DMS153 (cell line): ENCODE data around the gene HS6ST1.

Source experiments
- DNase-seq: peaks from one replicate; lab custom pipeline; 2025; lab: John Stamatoyannopoulos, UW

HS6ST1 gene

DNA sequence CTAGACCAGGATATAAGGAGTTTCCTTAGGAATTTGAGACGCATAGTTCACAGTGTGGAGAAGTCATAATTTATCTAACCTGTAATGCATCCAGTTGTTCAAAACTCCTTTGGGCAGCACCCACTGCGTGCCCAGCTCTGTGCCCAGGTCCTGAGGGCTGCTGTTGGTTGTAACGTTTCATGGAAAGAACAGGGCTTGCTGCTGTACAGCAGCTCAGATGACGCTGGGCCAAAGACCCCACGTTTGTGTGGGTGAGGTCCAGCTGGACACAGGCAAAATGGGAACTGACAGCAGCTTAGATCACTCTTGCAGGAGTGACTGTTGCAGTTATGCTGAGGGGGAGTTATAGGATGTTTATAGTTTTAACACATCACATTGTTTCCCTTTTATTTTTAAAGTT, 30.0 kb upstream of the HS6ST1 start:
- DNase-seq = no peak

DNA sequence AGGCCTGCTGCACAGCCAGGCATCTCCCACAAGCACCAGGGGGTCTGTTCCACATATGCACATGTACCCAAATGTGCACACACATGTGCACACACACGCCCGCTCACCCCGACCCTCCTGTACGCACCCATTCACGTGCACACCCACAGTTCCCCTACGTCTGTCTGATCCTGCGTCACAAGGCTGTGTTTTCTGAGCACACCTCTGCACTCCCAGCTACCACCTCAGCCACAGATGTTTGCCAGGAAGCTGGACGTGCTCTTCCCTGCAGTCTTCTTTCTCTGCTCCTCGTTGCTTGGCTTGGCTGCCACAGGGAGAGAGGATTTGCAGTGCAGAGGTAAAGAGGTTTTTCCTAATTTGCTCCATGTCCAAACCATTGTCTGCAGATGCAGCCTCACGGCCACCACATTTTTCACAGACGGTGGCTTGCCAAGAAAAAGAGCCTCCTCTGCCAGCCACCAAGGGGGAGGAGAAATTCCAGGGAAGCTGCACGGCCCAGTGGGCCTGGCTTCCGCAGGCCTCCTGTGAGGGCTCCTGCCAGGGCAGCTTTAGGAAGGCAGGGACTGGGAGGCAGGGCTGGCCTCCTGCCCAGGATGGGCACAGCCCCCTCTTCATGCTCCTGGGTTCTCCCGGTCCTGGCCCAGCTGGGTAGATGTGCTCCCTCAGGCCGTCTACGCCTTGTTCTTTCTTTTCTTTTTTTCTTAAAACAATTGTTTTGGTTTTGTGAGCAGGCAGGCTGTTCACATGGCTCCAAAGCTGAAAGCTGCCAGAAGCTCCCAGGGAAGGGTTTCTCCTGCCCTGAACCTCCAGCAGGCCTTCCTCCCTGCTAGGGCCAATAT, 29.3 kb upstream of the HS6ST1 start:
- DNase-seq = no peak

DNA sequence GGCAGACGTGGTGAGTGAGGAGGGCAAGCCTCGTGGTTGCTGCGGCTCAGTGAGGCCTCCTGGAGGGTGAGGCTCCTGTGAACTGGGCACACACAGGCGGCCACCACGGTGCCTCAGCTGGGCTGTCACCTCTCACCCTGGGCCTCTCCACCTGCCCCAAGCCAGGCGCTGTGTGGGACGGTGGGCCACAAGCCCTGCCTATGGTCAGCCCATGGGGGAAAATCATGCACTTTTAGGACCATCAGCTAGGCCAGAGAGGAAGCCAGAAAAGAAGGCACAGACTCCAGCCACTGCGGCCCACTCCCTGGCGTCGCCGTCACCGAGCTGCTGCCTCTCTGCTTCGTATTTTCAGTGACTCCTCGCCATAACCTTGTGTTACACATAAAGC, 28.5 kb upstream of the HS6ST1 start:
- no peak for DNase-seq

DNA sequence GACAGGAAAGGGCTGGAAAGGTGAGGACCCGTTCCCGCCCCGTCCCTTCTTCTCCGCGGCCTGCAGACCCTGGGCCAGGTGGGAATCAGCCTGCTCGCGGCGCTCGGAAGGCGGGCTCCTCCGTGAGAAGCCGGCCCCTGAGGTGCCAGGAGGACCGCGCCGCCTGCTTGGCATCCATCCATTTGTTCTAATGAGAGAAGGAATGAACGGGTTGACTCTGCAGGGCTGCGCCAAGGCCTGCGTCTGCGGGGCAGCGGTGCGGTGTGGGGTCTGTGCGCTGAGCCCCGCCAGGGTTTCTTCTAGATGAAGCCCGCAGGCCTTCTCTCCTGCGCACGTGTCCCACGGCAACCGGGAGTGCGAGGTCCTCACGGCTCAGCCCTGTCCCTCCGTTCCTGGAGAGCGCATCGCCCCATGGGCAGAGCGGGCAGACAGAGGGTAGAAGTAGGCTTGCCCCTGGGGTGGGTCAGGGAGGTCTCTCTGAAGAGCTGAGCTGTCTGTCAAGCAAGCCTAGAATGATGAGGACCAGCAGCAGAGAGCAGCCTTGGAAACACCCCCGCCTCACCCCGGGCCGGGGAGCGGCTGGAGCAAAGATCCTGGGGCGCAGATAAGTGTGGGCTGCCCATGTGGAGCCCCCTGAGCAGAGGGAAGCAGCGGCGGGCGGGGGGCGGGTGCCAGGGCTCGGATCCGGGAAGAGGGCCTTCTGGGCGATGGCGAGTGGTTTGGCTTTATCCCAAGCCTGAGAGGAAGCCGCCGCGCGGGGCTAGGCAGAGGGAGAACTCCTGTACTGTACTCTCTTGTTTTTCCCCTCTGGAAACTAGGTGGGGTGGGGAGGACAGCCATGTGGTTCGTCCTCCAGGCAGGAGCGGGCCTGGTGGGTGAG, 27.9 kb upstream of the HS6ST1 start:
- no peak for DNase-seq

DNA sequence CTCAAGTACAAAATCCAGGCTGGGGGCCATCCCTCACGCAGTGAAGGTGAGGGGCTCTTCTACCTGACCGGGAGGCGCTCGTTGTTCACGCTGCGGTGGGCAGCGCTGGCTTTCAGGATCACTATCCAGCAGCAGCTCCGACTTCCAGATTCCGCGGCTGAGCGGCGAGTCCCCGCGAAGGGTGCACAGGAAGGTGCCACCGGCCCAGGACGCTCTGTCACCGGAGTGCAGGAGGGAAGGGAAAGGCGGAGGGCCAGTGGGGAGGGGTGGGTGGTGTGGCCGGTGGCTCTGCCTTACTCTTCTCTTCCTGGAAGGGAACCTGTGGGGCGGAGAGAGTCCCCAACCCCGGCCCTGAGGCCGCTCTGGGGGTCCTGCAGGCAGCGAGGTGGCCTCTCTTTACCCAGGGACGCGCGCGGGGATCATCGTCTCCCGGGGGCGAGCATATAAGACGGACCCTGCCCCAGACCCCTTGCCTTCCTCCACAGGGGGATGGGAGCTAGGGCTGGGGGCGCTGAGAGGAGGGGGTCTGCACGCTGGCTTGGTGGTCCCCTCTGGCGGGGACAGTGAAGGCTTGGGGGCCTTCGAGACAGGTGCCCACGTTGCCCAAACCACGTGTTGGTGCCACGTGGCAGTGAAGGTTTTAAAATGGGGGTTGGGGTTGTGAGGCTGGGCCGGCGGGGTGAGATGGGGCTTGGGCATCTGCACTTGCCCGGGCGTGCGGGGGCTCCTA, 26.9 kb upstream of the HS6ST1 start:
- no peak for DNase-seq

DNA sequence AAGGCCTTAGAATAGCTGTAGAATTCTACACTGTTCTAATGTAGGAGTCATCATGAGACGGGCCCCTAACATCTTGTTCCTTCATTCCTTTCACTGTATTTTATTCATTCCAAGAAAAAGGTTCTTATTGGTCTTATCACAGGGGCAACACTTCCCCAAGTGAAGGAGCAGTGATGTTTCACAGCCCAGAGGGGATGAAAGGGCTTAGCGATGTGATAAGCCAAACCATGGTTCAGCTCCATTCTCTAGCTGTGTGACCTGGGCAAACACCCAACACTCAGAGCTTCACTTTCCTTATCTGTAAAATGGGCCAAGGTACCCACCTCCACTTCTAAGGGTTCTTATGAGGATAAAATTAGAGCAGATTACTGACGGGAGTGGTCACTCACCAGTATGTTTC, 25.4 kb upstream of the HS6ST1 start:
- DNase-seq = no peak

DNA sequence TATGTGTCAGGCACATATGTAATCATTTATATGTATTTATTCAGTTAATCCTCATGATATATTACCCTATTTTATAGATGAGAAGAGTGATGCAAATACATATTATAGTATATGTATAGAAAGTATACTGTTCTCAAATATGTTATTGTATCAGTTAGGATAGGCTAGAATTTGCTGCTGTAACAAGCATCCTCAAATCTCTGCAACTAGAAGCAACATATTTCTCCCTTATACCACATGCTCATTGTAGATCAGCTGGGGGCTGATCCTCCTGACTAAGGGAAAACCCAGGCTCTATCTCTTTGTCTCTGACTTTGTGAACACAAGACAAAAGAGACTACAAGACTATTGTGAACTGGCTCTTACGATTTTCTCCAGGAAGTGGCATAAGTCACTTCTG, 24.8 kb upstream of the HS6ST1 start:
- no peak for DNase-seq

DNA sequence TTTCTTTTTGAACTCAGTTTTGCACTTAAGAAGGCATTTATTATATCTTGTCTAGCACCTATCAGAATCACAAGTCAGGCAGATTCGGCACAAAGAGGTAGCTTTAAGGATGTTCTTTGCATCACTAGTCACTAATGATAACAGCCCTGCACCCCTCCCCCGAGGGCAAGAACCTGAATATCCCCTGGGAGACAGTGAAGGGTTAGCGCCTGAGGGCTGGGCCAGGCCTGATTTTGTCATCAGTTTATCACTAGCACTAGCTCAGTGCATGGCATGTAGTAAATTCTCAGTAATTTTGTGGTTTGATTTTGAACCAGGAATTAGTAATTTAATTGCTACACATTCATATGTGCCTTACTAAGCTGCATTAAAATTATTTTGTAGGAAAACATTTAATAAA, 23.9 kb upstream of the HS6ST1 start:
- no peak for DNase-seq

DNA sequence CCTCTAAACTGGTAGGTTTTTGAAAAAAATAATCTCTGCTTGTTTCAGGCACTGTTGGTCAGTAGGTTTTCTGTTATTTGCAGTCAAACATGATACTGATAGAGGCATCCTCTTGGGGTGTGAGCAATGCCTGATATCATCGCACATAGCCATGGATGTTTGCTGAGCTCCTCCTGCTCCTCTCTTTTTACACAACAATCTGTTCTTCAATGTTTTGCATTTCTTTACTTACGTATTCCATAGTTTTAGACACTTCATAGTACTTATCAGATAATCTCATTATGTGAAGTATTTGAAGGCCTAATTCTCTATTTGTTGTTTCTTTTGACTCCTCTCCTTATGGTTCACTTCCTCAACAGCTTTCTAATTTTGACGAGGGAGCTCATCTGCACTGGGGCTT, 23.0 kb upstream of the HS6ST1 start:
- no peak for DNase-seq

DNA sequence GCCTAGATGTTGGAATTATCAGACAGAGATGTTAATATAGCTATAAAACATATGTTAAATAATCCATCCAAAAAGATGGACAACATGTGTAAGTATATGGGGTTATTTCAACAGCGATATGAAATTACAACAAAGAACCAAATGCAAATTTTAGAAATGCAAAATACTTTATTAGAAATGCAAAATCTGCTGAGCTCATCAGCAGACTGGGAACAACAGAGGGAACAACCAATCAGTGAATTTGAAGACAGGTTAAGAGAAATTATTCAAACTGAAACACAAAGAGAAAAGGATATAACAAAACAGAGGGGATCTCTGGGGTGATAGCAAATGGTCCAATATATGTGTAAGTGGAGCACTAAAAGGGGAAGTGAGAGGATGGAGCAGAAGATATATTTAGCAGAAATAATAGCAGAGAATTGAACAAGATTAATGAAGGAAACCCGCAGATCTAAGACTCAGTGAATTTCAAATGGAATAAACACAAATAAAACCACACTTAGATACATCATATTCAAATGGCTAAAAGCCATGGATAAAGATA, 13.5 kb upstream of the HS6ST1 start:
- DNase-seq = no peak

DNA sequence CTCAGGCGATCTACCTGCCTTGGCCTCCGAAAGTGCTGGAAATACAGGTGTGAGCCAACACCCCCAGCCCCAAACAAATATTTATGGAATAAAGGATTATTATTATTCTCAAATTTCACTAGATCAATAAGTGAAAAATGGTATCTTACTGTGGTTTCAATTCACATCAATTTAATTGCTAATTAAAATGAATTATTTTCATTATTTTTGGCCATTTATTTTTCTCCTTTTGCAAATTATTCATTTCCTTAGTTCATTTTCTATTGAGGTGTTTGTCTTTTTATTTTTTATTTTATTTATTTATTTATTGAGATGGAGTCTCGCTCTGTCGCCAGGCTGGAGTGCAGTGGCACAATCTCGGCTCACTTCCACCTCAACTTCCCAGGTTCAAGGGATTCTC, 11.9 kb upstream of the HS6ST1 start:
- no peak for DNase-seq

DNA sequence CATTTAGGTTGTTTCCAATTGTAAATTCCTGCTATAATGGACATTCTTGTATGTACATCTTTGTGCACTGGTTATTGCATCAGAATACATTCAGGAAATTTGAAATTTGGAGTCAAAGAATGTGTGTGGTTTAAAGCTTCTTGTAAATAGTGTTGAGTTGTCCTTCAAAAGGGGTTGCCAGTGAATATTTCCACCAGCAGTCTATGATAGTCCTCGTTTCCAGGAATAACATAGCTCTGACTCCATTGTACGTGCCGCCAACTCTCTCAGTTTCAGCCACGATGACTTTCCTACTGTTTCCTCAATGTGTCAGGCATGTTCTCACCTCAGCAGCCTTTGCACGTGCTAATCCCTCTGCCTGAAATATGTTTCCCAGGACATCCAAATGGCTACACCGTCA, 10.9 kb upstream of the HS6ST1 start:
- no peak for DNase-seq

DNA sequence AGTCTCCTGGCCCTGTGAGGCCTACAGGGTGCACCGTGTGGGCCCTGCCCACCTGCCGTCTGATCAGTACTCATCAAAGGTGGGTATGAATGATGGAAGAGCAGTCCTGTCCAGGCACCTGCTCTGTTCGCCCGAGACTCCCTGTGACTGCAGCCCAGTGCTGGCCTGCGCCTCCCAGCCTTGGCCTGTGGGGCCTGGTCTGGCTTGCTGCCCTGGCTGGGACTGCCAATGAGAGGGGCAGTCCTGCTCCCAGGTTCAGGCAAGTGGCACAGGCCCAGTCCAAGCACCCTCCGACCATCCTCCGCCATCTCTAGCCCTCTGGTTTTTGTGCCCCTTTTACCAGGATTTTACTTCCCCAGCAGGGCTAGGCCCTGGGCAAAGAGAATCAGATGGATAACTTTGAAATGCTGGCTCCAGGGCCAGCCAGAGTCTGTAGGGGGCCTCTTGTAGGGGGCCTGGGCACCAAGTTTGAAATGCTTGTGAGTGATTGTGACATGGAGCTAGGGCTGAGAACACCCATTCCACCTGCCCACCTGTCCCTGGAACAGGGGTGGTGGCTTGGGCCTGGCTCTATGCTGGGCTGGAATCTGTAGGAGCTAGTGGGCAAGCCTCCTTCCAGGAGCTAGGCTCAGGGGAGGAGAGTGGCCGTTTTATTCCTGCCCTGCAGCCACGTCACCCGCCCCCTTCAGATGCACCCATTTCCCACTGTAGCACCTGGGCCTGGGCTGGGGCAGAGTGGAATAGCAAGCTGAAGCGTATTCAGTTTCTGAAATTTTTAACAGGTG, 8.7 kb upstream of the HS6ST1 start:
- DNase-seq = no peak

DNA sequence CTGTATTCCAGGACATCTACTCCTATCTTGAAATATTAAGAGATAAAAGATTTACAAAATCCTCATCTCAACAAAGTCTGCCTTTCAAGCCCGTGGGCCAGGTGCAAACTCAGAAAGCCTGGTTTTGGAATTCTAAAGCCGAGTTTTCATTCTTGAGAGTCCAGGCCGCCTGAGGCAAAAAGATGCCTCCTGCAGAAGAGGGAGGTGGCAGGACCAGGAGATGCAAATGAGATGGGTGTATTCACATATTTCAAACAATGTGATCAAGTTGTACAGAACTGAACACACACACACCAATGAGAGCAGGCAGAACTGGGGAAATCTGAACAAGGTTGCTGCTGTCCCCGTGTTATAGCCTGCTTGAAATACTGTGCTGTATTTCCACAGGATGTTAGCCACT, 7.7 kb upstream of the HS6ST1 start:
- no peak for DNase-seq

DNA sequence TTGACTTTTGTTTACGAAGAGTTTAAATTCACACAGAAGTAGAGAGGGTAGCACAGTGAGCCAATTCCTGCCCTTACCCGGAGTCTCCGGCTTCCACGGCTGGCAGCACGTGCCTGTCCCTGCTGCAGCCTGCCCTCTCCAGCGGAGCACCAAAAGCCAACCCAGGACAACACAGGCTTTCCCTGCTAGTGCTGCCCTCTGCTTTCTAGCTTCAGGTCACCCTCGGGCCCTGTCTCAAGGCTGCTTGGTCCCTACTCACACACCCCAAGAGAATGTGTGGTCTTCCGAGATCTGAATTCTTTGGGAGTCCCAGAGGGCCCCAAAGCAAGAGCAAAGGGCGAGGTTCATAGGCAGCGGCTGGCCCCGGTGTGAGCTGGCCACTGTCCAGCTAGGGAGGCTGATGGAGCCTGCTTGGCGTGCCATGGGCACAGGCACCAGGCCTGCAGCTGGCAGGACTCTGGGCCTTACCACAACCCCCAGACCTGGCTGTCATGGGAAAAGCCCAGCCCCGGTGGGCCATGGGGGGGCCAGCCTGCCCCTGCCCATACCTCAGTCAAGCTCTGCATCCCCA, 7.0 kb upstream of the HS6ST1 start:
- no peak for DNase-seq

DNA sequence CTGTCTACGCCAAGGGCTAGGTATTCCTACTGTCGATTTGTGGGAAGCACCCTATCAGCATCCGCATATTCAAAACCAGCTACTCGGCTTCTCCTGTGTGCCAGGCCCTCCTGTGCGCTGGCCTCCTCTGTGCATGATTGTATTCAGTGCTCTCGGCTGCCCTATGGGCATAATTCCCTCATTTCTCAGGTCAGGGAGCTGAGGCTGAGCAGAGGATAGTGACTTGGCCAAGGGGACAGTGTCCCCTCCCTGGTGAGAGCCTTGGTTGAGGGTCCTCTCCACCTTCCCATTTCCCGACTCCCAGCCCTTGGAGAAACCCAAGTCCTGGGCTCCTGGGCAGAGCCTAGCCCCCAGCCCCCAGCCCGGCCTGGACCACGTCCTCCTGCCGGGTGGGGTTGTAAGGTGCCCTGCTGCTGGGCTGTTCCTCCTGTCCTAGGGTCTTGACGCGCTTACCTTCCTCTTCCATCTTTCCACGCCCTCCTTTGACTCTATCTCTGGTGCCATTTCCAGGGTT, 6.3 kb upstream of the HS6ST1 start:
- DNase-seq = no peak

DNA sequence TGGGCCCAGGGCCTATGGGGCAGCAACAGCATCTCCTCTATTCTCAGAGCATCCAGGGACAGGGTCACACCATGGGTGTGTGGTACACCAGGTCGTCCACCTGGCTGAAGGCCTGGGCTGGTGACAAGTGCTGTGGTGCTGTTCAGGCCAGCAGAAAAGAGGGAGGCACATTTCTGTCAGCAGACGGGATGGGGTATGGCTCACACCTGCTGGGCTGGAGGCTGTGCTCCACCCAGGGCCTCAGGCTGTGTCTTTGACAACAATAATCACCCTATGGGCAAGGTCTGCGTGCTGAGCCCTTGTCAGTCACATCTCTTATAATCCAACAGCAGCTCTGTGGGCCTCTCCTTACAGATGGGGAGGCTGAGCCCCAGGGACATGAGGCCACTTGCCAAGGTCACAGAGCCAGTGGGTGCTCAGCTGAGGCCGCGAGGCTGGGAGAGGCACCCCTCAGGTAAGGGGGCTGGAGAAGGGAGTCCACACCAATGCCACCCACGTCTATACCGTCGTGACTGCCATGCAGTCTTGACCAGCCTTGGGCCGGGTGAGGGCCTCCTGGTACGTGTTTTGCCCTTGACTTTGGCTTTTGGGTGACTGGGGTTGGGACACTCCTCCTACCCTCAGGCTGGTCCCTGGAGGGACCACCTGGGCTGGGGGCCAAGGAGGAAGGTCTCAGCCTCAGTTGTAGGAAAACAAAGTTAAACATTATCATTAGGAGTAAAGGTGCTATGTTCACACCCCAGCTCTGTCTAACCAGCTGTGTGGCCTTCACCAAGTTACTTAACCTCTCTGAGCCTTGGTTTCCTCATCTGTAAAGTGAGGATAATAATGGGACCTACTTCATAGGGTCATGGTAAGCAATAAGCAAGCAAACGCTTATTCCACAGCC, 5.6 kb upstream of the HS6ST1 start:
- no peak for DNase-seq

DNA sequence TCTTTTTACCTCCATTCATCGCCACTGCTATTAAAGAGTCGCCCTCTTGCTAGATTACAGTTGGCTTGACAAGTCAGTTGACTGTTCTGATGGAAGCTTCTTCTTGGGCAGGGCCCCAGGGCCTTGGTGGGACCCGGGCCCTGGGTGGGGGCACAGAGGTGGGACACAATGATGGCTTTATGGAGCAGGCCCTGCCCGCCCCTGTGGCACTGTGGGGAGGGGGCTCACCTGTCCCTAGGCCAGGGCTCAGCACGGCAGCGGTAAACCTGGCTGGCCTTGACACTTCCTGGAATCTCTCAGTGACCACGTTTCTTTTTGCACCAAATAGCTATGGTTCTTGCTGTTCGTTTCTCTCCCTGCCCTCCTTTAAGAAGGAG, 4.9 kb upstream of the HS6ST1 start:
- no peak for DNase-seq

DNA sequence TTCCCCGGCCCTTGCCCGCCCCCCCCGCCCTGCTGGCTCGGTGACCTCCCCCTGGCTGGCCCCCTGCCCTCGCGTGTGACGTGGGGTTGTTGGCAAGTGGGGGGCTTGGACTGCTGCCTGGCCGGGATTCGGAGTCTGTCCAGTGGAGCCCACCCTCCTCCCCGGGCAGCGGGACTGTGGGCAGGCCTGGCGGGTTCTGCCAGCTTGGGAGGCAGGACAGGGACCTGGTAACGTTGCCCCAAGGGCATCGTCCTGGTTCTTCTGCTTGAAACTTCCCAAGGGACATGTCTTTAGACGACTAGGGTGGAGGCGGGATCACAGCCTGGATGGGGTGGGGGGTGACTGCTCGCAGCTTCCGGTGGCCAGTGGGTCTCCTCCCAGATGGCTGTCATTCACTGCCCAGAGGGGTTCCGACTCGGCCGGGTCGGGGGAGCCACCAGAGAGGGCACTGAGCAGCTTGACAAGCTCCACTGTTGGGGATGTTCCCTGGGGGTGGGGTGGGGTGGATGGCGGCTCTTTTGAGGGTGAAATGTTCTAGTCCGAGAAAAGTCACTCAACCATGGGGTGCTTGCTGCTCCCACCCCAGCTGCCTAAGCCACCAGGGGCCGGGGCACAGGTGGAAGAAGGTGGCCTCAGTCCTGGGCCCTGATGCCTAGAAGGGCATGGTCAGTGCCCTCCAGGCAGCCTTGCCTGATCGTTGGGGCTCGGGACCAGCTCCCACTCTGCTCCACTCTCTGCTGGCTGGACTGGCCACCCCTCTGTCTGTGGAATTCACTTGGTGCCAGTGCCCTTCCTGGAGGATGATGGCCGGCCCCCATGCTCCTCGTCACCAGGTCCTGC, 4.3 kb upstream of the HS6ST1 start:
- no peak for DNase-seq
